ENCODE measurements around the gene TOGARAM1. TPM values are rescaled to one million over a fixed set of nuclear protein-coding genes. Genes with fewer than 3 reads are reported as not detected.

The TOGARAM1 gene
- total RNA-seq, 1 donor from 2014 or later, result 9.8 TPM

- intact Hi-C loops (cut with micrococcal nuclease), result loop anchor here (1.0 to 5.0 kb wide), 3 partner anchors 64 to 306 kb away; partner anchors contain the start of gene PRPF39
These were observed 838 bp upstream of the TOGARAM1 start for GRCh38 chr14:44961151-44961553.

GRCh38 chr14:44962334-44963043 is 499 bp downstream of the TOGARAM1 start:
- intact Hi-C loops (cut with micrococcal nuclease), result loop anchor here (1.0 to 5.0 kb wide), 4 partner anchors 21 to 305 kb away; partner anchors contain the start of genes FKBP3 and MIS18BP1

DNA sequence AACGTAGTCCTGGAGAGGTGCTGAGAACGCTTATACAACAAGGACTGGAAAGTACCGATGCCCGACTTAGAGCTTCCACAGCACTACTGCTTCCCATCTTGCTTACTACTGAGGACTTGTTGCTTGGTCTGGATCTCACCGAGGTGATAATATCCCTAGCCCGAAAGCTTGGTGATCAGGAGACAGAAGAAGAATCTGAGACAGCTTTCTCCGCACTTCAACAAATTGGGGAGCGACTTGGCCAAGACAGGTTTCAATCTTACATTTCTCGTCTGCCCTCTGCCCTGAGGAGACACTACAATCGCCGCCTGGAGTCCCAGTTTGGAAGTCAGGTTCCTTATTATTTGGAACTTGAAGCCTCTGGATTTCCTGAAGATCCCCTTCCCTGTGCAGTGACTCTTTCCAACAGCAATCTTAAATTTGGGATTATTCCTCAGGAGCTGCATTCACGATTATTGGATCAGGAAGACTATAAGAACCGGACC is 1.1 kb downstream of the TOGARAM1 start:
- intact Hi-C loops (cut with micrococcal nuclease), result loop anchor here (5.0 kb wide), 1 partner anchor 304 kb away; no protein-coding TSS in a partner anchor

DNA sequence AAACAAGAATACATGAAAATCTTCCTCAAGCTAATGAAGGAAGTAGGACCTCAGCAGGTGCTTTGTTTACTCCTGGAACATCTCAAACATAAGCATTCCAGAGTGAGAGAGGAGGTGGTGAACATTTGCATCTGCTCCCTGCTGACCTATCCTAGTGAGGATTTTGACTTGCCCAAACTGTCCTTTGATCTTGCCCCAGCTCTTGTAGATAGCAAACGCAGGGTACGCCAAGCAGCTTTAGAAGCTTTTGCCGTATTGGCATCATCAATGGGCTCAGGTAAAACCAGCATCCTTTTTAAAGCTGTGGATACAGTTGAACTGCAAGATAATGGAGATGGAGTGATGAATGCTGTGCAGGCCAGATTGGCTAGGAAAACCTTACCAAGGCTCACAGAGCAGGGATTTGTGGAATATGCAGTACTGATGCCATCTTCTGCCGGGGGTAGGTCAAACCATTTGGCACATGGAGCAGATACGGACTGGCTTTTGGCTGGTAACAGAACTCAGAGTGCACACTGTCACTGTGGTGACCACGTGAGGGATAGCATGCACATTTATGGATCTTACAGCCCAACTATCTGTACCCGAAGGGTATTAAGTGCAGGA is 1.9 kb downstream of the TOGARAM1 start:
- intact Hi-C loops (cut with micrococcal nuclease), result loop anchor here (5.0 kb wide), 1 partner anchor 303 kb away; no protein-coding TSS in a partner anchor

- intact Hi-C loops (cut with micrococcal nuclease), result no loop called here
These were observed 4.8 kb downstream of the TOGARAM1 start for GRCh38 chr14:44966601-44967336.

DNA sequence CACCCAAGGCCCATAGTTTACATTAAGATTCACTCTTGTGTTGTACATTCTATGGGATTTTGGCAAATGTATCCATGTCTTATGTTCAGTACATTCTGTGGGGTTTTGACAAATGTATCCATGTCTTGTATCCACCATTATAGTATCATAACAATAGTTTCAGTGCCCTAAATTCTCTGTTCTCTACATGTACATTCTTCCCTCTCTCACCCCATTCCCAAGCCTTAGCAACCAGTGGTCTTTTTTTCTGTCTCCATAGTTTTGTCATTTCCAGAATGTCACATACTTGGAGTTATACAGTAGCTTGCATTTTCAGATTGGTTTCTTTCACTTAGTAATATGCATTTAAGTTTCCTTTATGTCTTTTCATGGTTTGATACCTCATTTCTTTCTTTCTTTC is 6.7 kb downstream of the TOGARAM1 start:
- intact Hi-C loops (cut with micrococcal nuclease), result no loop called here

DNA sequence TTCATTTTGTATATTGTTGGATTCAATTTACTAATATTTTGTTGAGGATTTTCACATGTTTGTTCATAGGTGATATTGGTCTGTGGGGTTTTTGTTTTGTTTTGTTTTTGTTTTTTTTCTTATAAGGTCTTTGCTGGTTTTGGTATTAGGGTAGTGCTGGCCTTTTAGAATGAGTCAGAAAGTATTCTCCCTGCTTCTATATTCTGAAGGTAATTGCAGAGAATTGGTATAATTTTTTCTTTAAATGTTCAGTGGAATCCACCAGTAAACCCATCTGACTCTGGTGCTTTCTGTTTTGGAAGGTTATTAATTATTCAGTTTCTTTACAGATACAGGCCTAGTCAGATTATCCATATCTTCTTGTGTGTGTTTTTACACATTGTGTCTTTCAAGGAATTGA is 8.9 kb downstream of the TOGARAM1 start:
- intact Hi-C loops (cut with micrococcal nuclease), result no loop called here

- intact Hi-C loops (cut with micrococcal nuclease), result no loop called here
These were observed 9.5 kb downstream of the TOGARAM1 start for GRCh38 chr14:44971459-44971858.

- intact Hi-C loops (cut with micrococcal nuclease), result no loop called here
These were observed 17.3 kb downstream of the TOGARAM1 start for GRCh38 chr14:44979273-44979672.

GRCh38 chr14:44979740-44980356 is 17.9 kb downstream of the TOGARAM1 start:
- intact Hi-C loops (cut with micrococcal nuclease), result no loop called here

GRCh38 chr14:44981198-44981597 is 19.2 kb downstream of the TOGARAM1 start:
- intact Hi-C loops (cut with micrococcal nuclease), result no loop called here

DNA sequence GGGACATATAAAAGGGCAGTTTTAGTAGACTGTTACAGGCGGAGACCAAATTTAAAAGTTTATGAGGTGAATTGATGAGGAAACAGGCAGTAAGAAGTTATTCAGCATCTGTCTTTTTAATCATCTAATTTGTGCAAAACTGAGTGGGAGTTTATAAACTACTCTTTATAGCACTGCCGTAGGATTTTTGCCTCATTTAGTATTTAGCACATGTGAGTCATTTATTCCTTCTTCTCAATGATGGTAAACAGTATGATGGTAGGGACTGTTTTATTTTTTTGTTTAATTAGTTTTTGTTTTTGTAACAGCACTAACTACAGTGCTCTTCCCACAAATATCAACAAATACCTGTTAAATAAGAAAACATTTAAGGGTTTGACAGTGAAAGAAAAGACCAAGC is 20.6 kb downstream of the TOGARAM1 start:
- intact Hi-C loops (cut with micrococcal nuclease), result no loop called here

DNA sequence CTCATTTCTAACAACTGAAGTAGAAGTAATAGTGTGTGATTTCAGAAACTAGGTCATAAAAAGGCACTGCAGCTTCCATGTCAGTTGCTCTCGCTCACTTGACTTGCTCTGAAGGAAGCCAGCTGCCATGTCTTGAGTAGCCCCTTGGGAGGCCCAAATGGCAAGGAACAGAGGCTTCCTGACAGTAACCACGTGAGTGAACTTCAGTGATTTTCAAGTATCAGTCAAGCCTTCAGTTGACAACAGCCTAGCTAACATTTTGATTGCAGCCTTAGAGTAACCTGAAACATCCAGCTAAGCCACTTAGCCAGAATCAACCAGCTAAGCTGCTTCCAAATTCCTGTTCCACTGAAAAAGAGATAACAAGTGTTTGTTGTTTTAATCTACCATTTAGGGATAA is 26.7 kb downstream of the TOGARAM1 start:
- intact Hi-C loops (cut with micrococcal nuclease), result no loop called here

DNA sequence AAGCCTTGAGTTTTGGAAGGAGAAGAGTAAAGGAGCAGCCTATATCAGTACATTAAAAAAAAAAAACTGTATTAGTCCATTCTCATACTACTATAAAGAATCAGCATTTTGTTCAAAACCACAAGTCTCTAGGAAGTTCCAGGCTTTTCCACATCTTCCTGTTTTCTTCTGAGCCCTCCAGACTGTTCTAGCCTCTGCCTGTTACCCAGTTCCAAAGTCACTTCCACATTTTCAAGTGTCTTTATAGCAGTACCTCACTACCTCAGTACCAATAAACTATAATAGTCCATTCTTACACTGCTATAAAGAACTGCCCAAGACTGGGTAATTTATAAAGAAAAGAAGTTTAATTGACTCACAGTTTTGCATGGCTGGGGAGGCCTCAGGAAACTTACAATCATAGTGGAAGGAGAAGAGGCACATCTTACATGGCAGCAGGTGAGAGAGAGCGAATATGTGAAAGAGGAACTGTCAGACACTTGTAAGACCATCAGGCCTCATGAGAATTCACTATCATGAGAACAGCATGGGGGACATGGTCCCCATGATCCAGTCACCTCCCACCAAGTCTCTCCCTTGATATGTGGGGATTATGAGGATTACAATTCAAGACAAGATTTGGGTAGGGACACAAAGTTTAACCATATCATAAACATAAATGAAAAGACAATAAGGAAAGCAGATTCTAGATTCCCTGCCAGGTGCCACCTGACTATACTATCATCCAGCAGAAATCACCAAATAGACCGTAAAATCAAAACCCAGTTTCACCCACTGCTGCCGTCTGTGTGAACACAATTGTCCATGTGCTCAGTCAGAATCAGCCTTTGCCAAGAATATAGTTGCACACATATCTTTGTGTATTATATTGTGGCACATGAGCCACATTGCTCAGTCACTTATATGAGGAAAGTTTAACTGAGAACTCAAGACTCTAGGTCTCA is 27.8 kb downstream of the TOGARAM1 start:
- intact Hi-C loops (cut with micrococcal nuclease), result no loop called here

DNA sequence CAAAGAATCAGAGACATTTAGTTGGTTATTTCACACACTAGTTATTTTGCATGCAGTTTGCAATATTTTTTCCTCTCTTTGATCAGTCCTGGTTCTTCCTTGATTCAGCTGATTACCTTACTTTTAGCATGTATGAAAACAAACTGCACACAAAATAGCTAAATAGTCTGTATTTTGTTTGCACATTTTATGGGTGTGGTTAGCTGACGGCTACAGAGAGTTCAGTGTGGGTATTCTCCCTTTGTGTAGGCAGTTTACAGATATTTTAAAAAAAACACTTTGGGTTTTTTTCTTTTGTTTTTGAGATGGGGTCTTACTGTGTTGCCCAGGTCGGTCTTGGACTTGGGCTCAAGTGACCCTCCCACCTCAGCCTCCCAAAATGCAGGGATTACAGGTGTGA is 28.5 kb downstream of the TOGARAM1 start:
- intact Hi-C loops (cut with micrococcal nuclease), result no loop called here

- intact Hi-C loops (cut with micrococcal nuclease), result no loop called here
These were observed 33.2 kb downstream of the TOGARAM1 start for GRCh38 chr14:44995196-44995595.

DNA sequence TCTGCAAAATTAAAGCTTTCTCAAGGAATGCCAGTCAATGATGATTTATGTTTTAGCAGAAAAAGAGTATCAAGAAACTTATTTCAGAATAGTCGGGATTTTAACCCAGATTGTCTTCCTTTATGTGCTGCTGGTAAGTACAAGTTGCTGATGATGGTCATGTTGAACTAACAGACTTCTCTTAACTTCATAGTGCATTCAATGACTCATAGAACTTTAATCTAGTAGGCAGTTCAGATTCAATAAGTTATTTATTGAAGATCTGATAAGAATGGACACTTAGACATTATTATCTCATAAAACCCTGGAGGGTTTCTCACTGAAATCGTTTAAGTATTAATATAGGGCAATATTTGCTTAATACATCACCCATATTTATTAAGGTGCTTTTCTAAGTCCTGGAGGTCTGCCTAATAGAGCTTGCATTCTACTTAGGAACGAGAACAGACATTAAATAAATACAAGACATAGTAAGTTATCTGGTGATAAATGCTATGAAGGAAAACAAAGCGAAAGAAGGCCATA is 33.8 kb downstream of the TOGARAM1 start:
- intact Hi-C loops (cut with micrococcal nuclease), result no loop called here

DNA sequence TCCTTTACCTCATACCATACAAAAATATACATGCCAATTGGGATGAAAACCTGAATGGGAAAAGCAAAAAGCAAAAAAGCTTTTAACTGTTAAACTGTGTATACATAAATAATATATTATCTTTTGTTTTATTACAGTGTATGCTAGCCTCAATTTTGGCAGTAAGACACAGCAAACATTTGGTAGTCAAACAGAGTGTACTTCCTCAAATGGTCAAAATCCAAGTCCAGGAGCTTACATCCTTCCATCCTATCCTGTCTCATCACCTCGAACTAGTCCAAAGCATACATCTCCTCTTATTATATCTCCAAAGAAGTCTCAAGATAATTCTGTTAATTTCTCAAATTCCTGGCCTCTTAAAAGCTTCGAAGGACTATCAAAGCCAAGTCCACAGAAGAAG is 41.9 kb downstream of the TOGARAM1 start:
- intact Hi-C loops (cut with micrococcal nuclease), result no loop called here

DNA sequence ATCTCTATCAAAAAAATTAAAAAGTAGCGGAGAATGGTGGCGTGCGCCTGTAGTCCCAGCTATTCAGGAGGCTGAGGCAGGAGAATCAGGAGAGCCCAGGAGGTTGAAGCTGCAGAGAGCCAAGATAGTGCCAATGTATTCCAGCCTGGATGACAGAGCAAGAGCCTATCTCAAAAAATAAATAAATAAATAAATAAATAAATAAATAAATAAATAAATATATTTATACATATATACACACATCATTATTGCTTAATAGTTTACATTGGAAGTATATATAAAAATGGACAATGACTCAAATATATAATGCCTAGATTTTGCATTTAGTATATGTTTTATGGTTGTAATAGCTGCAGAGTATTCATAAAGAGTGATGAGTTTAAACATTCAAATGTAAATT is 53.1 kb downstream of the TOGARAM1 start:
- intact Hi-C loops (cut with micrococcal nuclease), result no loop called here

DNA sequence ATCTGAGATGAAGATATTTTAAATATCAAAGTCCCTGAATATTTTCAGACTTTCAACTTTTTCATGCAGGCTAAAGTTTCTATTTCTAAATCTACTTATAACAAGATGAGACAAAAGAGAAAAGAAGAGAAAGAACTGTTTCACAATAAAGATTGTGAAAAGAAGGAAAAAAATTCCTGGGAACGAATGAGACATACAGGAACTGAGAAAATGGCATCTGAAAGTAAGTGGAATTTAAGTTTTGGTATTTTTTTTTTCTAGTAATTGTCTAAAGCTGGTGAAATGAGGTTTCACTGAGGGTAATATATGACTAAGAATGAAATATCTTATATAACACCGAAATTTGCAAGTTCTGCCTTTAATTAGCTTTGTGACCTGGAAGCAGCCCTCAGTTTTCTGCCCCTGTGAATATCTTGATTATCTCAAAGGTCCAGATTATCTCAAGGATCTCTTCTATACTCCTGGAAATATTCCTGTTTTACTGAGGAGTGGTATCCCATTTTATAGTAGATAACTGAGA is 66.2 kb downstream of the TOGARAM1 start:
- intact Hi-C loops (cut with micrococcal nuclease), result no loop called here

Measured in T-helper 2 cell treated with Interferon-gamma antibody and Interleukin-4, amounts not matched to agents 100 ng/mL and 5 ng/mL, for 36 hours (primary cell).